NCI-H82 (cell line): ENCODE results near the gene TDRD5.
"Not testable (repeated sequence)": the region's sequence is repeated elsewhere in the genome, so short reads cannot be mapped to it uniquely, and the experiment has no call there.

ENCODE experiments used
- DNase-seq: peaks from one replicate; lab custom pipeline; 2025; lab: John Stamatoyannopoulos, UW

Gene TDRD5

DNA sequence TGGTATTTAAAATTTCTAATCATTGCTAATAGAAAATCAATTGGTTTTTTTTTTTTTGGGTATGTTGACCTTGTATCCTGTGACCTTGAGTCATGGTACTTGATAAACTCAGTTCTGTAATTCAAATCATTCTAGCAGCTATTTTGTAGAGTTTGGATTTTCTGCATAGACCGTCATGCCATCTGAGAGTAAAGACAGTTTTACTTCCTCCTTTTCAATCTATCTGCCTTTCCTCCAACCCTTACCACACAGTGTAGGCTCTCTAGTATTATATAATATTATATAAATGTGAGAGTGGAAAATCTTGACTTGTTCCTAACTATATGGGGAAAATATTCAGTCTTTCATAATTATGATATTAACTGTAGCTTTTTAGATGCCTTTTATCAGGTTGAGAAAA is 7.0 kb downstream of the TDRD5 start:
- no peak for DNase-seq

DNA sequence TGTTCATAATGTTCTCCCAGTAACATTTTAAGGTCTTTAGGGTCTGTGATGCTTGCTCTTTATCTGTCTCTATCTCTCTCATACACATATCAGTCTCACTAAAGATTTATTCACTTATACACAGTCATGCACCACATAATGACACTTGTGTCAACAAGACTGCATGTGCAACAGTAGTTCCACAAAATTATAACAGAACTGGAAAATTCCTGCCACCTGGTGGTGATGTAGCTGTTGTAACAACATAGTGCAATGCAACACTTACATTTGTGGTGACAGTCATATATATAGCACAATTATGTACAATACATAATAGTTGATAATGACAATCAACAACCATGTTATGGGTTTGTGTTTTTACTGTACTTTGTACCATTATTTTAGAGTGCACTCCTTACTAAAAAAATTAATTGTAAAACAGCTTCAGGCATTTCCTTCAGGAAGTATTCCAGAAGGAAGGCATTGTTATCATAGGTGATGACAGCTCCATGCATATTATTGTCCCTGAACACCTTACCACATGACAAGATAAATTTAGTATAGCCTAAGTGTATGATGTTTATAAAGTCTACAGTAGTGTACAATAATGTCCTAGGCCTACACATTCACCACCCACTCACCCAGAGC is 8.1 kb downstream of the TDRD5 start:
- DNase-seq: peak; percentile 78

DNA sequence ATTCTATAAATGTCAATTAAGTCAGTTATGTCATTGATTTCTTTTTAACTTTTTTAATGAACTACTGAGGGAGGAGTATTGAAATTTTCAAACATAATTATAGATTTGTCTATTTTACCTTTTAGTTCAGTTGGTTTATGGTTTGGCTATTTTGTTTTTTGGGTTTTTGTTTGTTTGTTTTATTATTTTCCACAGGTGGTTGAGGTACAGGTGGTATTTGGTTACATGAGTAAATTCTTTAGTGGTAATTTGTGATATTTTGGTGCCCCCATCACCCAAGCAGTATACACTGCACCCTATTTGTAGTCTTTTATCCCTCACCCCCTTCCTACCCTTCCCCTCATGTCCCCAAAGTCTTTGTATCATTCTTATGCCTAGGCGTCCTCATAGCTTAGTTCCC is 9.5 kb downstream of the TDRD5 start:
- DNase-seq: no peak

DNA sequence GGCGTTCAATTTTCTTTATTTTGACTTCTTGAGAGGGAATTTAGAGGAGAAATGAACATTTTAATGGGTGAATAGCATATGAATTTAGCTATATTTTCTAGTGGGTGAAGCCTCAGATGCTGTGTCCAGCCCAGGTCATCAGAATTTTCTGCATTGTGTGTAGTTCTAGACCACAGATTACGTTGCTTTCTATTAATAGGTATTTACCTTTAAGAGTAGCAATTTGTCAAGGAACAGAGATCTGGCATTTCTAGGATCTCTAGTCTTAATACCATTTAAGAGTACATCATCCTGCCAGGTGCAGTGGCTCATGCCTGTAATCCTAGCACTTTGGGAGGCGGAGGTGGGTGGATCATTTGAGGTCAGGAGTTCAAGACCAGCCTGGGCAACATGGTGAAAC is 20.7 kb downstream of the TDRD5 start:
- DNase-seq: peak; percentile 81

DNA sequence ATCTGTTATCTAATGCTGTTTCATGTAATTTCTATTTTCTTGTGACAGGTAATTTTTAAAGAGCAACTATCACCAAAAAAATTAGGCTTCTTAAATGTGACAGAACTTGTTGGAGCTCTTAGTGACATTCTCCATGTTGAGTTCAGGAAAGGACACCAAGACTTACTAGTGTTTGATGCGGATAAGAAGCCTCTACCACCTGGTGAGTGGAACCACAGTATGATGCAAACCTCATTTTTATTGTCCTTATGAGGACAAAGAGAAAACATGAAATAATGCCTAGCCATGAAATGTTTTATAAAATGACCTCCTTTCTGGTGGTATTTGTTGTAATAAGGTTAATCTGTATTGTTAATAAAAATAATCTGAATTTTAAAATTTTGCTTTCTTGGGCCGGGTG is 39.1 kb downstream of the TDRD5 start:
- no peak for DNase-seq

DNA sequence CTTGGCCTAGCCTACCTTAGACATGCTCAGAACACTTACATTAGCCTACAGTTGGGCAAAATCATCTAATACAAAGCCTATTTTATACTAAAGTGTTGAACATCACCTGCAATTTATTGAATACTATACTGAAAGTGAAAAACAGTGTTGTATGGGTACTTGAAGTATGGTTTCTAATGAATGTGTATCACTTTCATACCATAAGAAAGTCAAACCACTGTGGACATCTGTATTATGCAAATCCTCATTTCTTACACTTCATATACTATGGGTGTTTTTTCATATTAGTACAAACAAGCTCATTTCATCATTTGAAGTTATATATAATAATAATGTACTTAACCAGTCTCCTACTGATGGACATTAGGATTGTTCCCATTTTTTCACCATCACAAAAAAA is 41.2 kb downstream of the TDRD5 start:
- DNase-seq: no peak

DNA sequence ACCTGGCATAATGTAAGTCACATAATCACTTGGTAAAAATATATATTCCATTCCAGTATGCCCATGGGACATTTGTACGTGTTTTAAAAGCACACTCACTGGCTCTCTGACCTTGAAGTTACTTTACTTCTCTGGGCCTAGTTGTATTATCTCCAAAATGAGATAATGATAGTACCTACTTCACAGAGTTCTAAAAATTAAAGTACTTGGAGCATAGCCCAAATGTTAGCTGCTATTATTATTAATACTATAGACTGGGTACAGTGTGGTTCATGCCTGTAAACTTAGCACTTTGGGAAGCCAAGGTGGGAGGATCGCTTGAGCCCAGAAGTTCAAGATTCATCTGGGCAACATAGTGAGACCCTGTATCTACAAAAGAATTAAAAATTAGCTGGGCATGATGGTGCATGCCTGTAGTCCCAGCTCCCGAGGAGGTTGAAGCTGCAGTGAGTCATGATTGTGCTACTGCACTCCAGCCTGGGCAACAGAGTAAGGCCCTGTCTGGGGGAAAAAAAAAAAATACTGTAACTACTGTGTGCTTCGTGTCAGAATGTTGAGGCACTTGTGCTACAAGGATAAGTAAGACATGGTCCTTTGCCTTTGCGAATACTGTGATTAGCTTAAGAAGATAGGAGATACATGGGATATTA is 45.7 kb downstream of the TDRD5 start:
- DNase-seq: no peak

DNA sequence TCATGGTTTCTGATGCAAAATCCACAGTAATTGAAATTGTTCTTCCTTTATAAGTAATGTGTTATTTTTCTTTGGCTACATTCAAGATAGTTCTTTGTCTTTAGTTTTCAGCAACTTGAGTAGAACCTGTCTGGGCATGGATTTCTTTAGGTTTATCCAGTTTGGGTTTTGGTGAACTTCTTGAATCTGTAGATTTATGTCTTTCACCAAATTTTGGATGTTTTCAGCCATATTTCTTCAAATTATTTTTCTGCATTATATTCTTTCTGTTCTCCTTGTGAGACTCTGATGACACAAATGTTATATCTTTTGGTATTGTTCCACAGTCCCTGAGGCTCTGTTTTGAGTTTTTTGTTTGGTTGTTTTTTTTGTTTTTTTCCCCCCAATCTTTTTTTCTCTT is 69.4 kb downstream of the TDRD5 start:
- no peak for DNase-seq

DNA sequence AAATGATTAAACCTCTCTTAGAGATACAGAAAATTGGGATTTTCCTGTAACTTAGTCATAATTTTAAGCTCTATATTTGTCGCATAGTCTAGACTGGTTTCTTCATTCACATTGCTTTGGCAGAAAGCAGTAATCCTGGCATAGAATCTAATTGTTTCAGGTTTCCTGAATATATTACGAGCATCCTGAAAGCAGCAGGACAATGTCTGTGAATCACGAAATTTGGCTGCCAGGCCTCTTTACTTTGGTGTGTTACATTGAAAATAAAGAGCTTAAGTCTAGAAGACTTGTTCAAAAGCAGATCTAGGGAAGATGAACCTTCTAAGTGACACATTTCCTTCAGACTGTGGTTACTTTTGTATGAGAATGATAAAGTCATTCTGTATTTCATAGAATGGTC is 72.2 kb downstream of the TDRD5 start:
- DNase-seq: no peak

DNA sequence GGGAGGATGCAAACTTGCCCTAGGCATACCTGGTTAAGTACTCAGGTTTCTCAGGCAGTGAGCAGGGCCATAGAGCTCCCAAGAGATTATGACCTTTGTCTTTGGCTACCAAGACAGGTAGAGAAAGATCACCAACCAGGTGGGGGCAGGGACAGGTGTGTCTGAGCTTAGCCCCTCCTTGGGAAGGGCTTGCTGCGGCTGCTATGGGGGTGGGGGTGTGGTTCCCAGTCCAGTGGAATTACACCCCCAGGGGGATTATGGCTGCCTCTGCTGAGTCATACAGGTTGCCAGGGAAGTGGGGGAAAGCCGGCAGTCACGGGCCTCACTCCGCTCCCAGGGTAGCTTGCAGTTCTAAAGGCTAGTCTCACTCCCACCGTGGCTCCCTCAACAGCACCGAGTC is 86.2 kb downstream of the TDRD5 start:
- no peak for DNase-seq

DNA sequence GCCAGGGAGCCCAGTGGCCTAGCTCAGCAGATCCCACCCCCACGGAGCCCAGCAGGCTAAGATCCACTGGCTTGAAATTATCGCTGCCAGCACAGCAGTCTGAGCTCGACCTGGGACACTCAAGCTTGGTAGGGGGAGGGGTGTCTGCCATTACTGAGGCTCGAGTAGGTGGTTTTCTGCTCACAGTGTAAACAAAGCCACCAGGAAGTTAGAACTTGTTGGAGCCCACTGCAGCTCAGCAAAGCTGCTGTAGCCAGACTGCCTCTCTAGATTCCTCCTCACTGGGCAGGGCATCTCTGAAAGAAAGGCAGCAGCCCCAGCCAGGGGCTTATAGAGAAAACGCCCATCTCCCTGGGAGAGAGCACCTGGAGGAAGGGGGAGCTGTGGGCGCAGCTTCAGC is 102.9 kb downstream of the TDRD5 start:
- DNase-seq: not testable (repeated sequence)

DNA sequence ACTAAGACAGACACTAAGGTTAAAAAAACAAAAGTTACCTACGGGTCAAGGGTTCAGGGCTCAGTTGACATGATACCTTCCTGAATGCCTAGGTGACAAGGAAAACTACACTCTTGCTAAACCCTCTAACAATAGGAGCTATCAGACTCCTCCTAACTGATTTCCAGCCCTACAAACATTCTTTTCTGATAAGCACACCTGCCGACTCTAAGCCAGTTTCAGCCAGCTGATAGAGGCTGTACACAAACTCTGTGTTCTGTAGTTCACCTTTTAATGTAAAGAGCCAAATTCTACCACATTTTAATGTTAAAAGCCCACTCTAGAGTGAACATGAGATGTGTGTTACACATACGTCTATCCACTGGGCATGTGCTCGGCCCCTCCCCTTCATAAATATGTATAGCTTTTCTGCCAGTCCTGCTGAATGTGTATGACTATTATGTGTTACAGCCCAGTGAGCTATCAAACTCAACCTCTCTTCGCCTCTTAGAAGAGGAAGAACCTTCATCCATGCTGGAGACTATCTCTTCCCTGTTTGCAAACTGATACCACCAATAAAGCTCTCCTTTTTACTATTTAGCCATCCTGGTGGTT is 111.4 kb downstream of the TDRD5 start:
- peak; percentile 83 for DNase-seq

DNA sequence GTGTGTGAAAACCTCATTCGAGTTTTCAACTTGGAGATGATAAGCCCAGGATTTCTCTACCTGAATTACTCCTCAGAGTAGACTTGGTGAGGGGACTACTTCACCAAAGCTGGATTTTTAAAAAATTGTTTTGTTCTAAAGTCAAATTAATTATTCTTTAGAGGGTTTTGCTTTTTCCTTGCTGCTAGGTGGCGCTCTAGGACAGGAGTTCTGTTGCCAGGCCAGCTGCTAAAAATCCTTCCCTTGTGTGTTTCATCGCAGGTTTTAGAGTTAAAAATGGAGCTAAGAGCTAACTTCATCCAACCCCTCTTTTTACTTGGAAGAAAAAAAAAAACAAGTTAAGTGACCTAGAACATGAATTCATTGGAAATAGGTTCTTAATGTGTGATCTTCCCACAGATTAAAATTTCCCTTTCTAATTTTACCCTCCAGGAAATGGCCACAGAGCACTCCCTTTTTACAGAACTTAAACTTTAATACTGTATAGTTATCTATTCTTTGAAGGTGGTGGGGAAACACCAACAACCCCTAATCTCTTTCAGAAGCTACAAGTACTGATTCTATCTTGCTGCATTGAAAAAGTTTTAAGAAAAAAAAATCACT is 114.8 kb downstream of the TDRD5 start:
- peak; percentile 78 for DNase-seq

DNA sequence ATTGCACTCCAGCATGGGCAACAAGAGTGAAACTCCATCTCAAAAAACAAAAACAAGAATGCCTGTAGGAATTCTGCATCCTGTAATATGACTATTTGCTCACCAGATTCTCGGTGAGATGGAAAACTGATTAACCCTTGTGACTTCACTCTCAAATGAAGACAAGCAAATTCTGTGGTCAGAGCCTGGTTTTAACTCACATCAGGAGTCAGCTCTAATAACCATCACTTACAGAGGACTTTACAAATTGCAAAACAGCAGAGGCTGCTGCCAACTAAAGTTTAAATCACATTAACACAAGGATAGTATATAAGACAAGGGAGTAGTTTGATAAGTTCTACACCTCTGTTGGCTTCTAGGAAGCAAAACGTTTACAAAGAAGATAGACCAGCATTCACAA is 115.8 kb downstream of the TDRD5 start:
- no peak for DNase-seq

DNA sequence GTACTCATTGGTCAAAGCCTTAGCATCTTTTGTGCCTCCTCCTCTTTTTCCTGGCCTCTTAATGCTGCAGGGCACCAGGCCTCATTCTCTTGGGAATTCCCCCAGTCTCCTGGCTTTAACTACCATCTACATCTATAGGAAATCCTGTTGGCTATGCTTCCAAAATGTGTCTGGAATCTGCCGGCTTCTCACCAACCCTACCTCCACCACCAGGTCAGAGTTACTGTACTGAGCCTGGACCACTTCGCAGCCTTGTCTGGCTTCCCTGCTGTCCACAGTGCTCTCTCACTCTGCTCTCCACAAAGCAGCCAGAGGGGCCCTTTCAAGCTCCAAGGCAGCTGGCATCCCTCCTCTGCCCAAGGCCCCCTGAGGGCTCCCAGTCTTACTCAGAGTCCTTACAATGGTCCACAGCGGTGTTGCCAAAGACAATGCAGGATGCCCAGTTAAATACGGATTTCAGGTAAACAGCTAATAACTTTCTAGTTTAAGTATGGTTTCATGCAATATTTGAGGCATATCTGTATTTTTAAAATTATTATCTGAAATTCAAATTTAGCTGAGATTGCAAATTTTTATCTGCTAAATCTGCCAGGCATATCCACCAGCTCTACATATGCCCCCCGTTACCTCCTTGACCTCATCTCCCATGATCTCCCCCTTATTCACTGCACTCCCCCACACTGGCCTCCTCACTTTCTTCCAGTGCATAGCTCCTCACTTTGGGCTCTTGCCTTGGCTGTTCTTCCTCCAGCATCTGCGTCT is 117.0 kb downstream of the TDRD5 start:
- DNase-seq: peak; percentile 36

DNA sequence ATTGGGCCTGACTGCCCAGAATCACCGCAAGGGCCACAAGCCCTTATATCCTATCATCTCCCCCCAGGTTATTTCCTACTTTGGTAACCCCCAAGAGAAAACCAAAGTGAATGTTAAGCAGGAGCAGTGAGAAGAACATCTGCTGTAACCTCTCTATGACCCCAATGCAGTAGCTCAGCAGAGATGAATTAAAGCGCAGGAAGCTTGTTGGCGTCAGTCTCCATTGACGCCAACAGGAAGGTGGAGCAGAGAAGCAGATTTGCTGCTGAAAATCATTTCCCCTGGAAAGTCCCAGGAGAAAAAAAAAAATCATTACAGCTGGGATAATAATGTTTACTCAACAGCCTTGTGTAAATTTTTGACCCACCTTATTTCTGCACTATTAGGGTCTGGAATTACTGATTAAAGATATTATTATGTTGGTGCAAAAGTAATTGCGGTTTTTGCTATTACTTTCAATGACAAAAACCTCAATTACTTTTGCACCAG is 118.3 kb downstream of the TDRD5 start:
- DNase-seq: peak; percentile 40

DNA sequence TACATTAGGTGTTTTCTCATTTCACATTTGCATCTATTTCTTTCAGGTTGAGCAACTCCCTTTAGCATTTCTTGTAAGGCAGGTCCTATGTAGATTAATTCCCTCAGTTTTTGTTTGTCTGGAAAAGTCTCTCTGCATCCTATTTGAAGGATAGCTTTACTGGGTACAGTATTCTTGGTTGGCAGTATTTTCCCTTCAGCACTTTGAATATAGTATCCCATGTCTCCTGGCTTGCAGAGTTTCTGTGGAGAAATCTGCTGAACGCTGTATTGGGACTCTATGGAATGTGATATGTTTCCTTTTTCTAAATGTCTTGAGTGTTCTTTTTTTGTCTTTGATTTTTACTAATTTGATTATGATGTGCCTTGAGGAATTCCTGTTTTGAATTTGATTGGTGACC is 122.5 kb downstream of the TDRD5 start:
- DNase-seq: no peak

DNA sequence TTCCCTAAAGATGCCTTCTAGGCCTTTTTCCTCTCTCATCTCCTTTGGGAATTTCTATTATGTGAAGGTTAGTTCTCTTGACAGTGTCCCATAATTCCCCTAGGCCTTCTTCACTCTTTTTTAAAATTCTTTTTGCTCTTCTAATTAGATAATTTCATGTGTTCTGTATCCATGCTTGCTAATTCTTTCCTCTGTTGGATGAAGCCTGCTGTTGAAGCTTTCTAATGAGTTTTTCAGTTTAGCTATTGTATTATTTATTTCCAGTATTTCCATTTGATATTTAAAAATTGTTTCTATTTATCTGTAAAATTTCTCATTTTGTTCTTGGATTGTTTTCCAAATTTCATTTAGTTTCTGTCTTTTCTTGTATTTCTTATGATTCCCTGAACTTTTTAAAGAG is 123.0 kb downstream of the TDRD5 start:
- no peak for DNase-seq

DNA sequence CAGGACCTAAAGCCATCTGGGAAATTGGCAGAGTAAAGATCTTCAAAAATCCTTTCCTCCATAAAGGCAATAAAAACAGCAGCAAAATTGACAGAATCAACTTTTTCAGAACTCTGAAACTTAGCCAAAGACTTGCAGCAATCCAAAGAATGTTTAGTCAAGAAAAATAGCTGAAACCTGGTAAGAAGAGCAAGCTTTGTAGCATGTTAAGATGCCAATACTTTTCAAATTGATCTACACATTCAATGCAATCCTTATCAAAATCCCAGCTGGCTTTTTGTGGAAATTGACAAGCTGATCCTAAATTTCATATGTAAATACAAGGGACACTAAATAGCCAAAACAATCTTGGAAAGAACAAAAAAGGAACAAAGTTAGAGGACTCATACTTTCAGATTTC is 127.6 kb downstream of the TDRD5 start:
- no peak for DNase-seq

DNA sequence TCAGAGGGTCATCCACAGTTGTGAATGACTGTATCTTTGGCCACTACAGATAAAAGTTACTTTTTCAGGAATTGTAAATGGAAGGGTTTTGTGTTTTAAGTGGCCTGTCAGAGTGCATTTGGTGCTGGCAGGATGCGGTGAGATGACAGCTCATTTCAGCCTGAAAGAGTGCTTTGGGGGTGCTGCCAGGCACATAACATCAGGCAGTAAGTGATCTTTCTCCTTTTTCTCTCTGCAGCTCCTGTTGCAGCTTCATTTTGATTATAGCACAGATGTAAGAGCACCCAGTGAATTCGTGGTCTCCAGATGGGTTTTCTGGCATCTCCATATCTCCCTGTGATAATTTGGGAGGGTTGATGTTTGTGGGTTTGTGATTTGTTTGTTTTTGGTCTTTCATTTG is 136.6 kb downstream of the TDRD5 start:
- DNase-seq: no peak

DNA sequence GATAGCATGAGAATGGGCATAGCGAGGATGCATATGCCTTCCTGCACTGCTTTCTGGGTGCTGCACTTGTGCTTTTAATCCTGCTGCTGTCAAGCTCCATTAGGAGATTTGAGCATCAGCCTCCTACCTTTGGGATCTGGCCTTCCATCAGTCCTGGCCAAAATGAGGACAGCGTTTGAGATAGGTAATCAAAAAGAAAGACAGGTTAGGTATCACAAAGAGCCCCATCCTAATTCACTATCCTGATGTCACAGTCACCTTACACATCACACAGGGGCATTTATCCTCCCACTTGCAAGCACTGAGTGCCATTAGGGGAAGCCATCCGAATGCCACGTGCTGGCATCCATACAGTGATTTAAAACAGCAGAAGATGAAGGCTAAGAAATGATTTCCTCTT is 138.2 kb downstream of the TDRD5 start:
- no peak for DNase-seq

DNA sequence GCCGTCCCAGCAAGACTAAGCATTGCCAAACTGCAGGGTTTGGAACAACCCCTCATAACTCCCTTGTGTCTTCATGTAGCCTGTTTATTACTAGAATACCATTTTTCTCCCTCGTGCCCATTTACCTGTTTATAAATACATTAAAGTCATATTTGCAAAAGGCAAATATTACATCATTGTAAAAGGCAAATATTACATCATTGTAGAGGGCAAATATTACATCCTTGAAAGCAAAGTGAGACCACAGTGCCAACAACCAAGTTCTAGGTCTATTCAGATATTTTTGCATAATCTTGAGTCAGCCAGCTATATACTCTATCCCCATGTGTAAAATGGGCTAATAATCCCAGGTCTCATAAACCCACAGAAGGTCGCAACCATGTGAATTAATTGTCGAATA is 140.0 kb downstream of the TDRD5 start:
- no peak for DNase-seq
